GM10266 (cell line): ENCODE results near the gene C12orf56.
A peak's percentile ranks its signal among the peaks of the same experiment; 100 is the strongest.

ENCODE experiments used
- DNase-seq: peaks from one replicate; pipeline ENCODE4 v3.0.0; 2012; ENCODE audit errors: extremely low spot score
- CTCF ChIP-seq: IDR thresholded peaks from 2 replicates; pipeline ENCODE4 v1.5.1; 2012; ENCODE audit warnings: mild to moderate bottlenecking, low read depth; ENCODE audit not compliant: control insufficient read depth, insufficient read depth; ENCODE audit errors: missing control alignments

C12orf56 gene

GRCh38 chr12:64419696-64420095, 29.1 kb upstream of the C12orf56 start:
- no peak for TF ChIP-seq CTCF
- DNase-seq, result no peak

DNA sequence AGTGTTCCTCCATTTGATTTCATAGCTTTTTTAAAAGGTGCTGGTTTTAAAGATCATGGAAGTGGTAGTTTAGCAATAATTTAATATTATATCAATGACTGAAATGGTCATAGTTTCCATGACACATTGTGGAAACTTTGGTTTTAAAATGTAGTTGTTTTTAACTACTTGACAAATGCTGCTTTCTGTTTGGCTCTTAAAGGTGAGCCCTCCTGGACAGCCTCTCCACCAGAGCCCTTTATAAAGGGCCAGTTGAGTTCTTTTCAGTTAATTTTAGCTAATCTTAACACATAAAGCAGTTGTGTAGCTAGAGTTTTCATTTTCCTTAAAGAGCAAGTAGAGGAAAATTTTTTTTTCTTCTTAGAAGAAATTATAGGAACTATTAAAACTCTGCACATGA, 27.7 kb upstream of the C12orf56 start:
- DNase-seq, result no peak
- TF ChIP-seq CTCF, result no peak

- DNase-seq, result no peak
- no peak for TF ChIP-seq CTCF
Observed at GRCh38 chr12:64413884-64414283, 23.3 kb upstream of the C12orf56 start.

- no peak for TF ChIP-seq CTCF
- DNase-seq, result no peak
Observed at GRCh38 chr12:64412459-64412858, 21.9 kb upstream of the C12orf56 start.

DNA sequence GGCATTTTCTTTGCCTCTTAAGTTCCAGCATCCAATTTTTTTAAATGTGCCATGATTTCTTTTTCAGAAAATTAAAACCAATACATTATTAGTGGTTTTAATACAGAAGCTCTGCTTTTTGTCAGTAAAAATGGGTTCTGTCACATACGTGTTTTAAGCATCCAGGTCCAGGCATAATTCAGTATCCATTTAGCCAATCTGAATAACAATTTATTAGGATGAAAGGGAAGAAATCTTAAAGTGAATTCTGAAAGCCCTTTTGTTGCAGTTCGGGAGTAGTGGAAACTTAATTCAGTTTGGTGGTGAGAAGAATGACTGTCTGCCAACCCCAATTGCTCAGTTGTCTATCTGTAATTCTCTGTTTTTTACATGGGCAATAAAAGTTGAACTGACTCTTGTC, 20.9 kb upstream of the C12orf56 start:
- no peak for TF ChIP-seq CTCF
- DNase-seq, result no peak

- TF ChIP-seq CTCF, result no peak
- no peak for DNase-seq
Observed at GRCh38 chr12:64407342-64408223, 17.0 kb upstream of the C12orf56 start.

GRCh38 chr12:64404470-64405256, 14.1 kb upstream of the C12orf56 start:
- peak; percentile 64 for DNase-seq

More at GRCh38 chr12:64404470-64405256, 14.1 kb upstream of the C12orf56 start:
- no peak for TF ChIP-seq CTCF
